ENCODE data around the gene SLAMF1. TPM values are rescaled to one million over a fixed set of nuclear protein-coding genes. Genes with fewer than 3 reads are reported as not detected.

SLAMF1 gene
- total and polyA plus RNA-seq, 9 of the 15 experiments (the other 6 are each of a cell fraction or from before 2014, with no cell fraction given): 0.04 to 0.17 (median 0.11) TPM; not detected in 4

DNA sequence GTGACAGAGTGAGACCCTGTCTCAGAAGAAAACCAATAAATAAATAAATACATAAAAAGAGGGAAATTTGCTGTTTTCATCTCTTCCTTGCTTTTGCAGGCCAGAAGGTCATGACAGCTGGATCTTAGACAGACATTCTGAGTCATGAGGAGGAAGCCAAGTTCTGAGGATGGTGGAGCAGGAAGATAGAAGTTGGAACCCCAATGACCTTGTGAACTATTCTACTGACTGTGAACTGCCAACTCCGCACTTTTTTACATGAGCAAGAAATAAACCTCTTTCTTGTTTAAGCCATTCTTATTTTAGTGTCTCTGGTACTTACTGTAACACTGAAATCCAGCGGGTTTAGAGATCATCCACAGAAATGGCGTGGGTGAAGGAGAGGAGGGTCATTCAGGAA lies 76.0 kb downstream of the SLAMF1 start (continued):
- TF ChIP-seq ZNF449 (CRISPR knock-in tag; IDR thresholded peaks at IDR 0.05): no peak
- peak; percentile 7; the same call in 1 of the 2 replicates for TF ChIP-seq JUND (IDR thresholded peaks at IDR 0.05; ENCODE audit: borderline replicate concordance, low read depth, low read length)
- no peak for TF ChIP-seq JUND (tag; IDR thresholded peaks at IDR 0.05; ENCODE audit: borderline replicate concordance, low read depth, low read length)
- TF ChIP-seq ZNF766 (CRISPR knock-in tag; conservative IDR thresholded peaks at IDR 0.05): peak; percentile 70
- TF ChIP-seq HDAC6 (IDR thresholded peaks at IDR 0.05; ENCODE audit: low read depth, low read length): no peak
- TF ChIP-seq CHCHD3 (CRISPR knock-in tag; IDR thresholded peaks at IDR 0.05): no peak
- TF ChIP-seq HDGF (IDR thresholded peaks at IDR 0.05): no peak
- TF ChIP-seq KLF10 (CRISPR knock-in tag; IDR thresholded peaks at IDR 0.05): no peak
- TF ChIP-seq TOE1 (IDR thresholded peaks at IDR 0.05; ENCODE audit: borderline replicate concordance): no peak
- no peak for TF ChIP-seq TOE1 (CRISPR knock-in tag; IDR thresholded peaks at IDR 0.05; ENCODE audit: borderline replicate concordance, low read depth)
- TF ChIP-seq, protein P1, sequence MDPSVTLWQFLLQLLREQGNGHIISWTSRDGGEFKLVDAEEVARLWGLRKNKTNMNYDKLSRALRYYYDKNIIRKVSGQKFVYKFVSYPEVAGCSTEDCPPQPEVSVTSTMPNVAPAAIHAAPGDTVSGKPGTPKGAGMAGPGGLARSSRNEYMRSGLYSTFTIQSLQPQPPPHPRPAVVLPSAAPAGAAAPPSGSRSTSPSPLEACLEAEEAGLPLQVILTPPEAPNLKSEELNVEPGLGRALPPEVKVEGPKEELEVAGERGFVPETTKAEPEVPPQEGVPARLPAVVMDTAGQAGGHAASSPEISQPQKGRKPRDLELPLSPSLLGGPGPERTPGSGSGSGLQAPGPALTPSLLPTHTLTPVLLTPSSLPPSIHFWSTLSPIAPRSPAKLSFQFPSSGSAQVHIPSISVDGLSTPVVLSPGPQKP (CRISPR knock-in tag; IDR thresholded peaks at IDR 0.05): no peak
- TF ChIP-seq GTF2B (IDR thresholded peaks at IDR 0.05; ENCODE audit: extremely low read depth, insufficient read length): no peak
- TF ChIP-seq ZFPM2 (CRISPR knock-in tag; IDR thresholded peaks at IDR 0.05): no peak
- no peak for TF ChIP-seq ATF2 (CRISPR knock-in tag; IDR thresholded peaks at IDR 0.05)
- TF ChIP-seq, protein P2, sequence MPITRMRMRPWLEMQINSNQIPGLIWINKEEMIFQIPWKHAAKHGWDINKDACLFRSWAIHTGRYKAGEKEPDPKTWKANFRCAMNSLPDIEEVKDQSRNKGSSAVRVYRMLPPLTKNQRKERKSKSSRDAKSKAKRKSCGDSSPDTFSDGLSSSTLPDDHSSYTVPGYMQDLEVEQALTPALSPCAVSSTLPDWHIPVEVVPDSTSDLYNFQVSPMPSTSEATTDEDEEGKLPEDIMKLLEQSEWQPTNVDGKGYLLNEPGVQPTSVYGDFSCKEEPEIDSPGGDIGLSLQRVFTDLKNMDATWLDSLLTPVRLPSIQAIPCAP (CRISPR knock-in tag; IDR thresholded peaks at IDR 0.05; ENCODE audit: borderline replicate concordance): no peak
- TF ChIP-seq, protein P3, sequence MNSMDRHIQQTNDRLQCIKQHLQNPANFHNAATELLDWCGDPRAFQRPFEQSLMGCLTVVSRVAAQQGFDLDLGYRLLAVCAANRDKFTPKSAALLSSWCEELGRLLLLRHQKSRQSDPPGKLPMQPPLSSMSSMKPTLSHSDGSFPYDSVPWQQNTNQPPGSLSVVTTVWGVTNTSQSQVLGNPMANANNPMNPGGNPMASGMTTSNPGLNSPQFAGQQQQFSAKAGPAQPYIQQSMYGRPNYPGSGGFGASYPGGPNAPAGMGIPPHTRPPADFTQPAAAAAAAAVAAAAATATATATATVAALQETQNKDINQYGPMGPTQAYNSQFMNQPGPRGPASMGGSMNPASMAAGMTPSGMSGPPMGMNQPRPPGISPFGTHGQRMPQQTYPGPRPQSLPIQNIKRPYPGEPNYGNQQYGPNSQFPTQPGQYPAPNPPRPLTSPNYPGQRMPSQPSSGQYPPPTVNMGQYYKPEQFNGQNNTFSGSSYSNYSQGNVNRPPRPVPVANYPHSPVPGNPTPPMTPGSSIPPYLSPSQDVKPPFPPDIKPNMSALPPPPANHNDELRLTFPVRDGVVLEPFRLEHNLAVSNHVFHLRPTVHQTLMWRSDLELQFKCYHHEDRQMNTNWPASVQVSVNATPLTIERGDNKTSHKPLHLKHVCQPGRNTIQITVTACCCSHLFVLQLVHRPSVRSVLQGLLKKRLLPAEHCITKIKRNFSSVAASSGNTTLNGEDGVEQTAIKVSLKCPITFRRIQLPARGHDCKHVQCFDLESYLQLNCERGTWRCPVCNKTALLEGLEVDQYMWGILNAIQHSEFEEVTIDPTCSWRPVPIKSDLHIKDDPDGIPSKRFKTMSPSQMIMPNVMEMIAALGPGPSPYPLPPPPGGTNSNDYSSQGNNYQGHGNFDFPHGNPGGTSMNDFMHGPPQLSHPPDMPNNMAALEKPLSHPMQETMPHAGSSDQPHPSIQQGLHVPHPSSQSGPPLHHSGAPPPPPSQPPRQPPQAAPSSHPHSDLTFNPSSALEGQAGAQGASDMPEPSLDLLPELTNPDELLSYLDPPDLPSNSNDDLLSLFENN (IDR thresholded peaks at IDR 0.05; ENCODE audit: low read depth in 2 of 2, low read length in 2 of 2): no peak
- no peak for TF ChIP-seq ESRRB (CRISPR knock-in tag; IDR thresholded peaks at IDR 0.05; ENCODE audit: borderline replicate concordance)
